GM19025 (cell line): ENCODE measurements around the gene KRTAP26-1.

Experiments
- ATAC-seq: cut with Tn5 transposase; IDR thresholded peaks from one replicate; pipeline ENCODE4 v1.9.1; 2021; ENCODE audit warnings: mild to moderate bottlenecking, low read depth, moderate library complexity; ENCODE audit not compliant: unreplicated experiment

KRTAP26-1 gene

GRCh38 chr21:30320215-30320614 lies at the start of gene KRTAP26-1:
TSS of gene KRTAP26-1 (minus strand) at chr21:30320315. CDS start at chr21:30320035, 280 bp downstream.
- ATAC-seq, result no peak

- ATAC-seq, result no peak
Observed at GRCh38 chr21:30355906-30356305, 35.8 kb upstream of the KRTAP26-1 start.

GRCh38 chr21:30354308-30355005 lies 34.3 kb upstream of the KRTAP26-1 start:
- ATAC-seq, result no peak

- no peak for ATAC-seq
Observed at GRCh38 chr21:30351534-30351933, 31.4 kb upstream of the KRTAP26-1 start.

GRCh38 chr21:30349572-30349971 lies 29.5 kb upstream of the KRTAP26-1 start:
- ATAC-seq, result no peak

- no peak for ATAC-seq
Observed at GRCh38 chr21:30348506-30348905, 28.4 kb upstream of the KRTAP26-1 start, which contains the start of gene KRTAP23-1. TSS of gene KRTAP23-1 (minus strand) at chr21:30348606. CDS start at chr21:30348606, 0 bp downstream.

- ATAC-seq, result no peak
Observed at GRCh38 chr21:30345014-30345413, 24.9 kb upstream of the KRTAP26-1 start.

GRCh38 chr21:30340714-30341573 lies 20.8 kb upstream of the KRTAP26-1 start:
- ATAC-seq, result no peak

- ATAC-seq, result no peak
Observed at GRCh38 chr21:30338717-30339116, 18.6 kb upstream of the KRTAP26-1 start.

GRCh38 chr21:30337772-30338171 lies 17.7 kb upstream of the KRTAP26-1 start:
- no peak for ATAC-seq

- ATAC-seq, result no peak
Observed at GRCh38 chr21:30337276-30337744, 17.2 kb upstream of the KRTAP26-1 start, which contains the start of gene KRTAP27-1. TSS of gene KRTAP27-1 (minus strand) at chr21:30337694. CDS start at chr21:30337668, 26 bp downstream.

- ATAC-seq, result no peak
Observed at GRCh38 chr21:30336596-30336995, 16.5 kb upstream of the KRTAP26-1 start.

GRCh38 chr21:30333736-30334135 lies 13.6 kb upstream of the KRTAP26-1 start:
- ATAC-seq, result no peak

GRCh38 chr21:30332681-30333080 lies 12.6 kb upstream of the KRTAP26-1 start:
- ATAC-seq, result no peak

- no peak for ATAC-seq
Observed at GRCh38 chr21:30329203-30329875, 9.2 kb upstream of the KRTAP26-1 start.

- no peak for ATAC-seq
Observed at GRCh38 chr21:30326390-30326789, 6.3 kb upstream of the KRTAP26-1 start.

GRCh38 chr21:30315701-30316100 lies 4.4 kb downstream of the KRTAP26-1 start:
- no peak for ATAC-seq

GRCh38 chr21:30306884-30307283 lies 13.2 kb downstream of the KRTAP26-1 start:
- ATAC-seq, result no peak

GRCh38 chr21:30305136-30305535 lies 15.0 kb downstream of the KRTAP26-1 start:
- ATAC-seq, result no peak

GRCh38 chr21:30289215-30289614 lies 30.9 kb downstream of the KRTAP26-1 start, which contains the start of gene KRTAP25-1:
TSS of gene KRTAP25-1 (minus strand) at chr21:30289514. CDS start at chr21:30289490, 24 bp downstream.
- no peak for ATAC-seq

- ATAC-seq, result no peak
Observed at GRCh38 chr21:30282850-30283249, 37.3 kb downstream of the KRTAP26-1 start, which contains the start of gene KRTAP24-1. TSS of gene KRTAP24-1 (minus strand) at chr21:30282950. CDS start at chr21:30282932, 18 bp downstream.
